ENCODE measurements around the gene CDAN1. TPM values are rescaled to one million over a fixed set of nuclear protein-coding genes. Genes with fewer than 3 reads are reported as not detected.

Gene CDAN1, protein sequence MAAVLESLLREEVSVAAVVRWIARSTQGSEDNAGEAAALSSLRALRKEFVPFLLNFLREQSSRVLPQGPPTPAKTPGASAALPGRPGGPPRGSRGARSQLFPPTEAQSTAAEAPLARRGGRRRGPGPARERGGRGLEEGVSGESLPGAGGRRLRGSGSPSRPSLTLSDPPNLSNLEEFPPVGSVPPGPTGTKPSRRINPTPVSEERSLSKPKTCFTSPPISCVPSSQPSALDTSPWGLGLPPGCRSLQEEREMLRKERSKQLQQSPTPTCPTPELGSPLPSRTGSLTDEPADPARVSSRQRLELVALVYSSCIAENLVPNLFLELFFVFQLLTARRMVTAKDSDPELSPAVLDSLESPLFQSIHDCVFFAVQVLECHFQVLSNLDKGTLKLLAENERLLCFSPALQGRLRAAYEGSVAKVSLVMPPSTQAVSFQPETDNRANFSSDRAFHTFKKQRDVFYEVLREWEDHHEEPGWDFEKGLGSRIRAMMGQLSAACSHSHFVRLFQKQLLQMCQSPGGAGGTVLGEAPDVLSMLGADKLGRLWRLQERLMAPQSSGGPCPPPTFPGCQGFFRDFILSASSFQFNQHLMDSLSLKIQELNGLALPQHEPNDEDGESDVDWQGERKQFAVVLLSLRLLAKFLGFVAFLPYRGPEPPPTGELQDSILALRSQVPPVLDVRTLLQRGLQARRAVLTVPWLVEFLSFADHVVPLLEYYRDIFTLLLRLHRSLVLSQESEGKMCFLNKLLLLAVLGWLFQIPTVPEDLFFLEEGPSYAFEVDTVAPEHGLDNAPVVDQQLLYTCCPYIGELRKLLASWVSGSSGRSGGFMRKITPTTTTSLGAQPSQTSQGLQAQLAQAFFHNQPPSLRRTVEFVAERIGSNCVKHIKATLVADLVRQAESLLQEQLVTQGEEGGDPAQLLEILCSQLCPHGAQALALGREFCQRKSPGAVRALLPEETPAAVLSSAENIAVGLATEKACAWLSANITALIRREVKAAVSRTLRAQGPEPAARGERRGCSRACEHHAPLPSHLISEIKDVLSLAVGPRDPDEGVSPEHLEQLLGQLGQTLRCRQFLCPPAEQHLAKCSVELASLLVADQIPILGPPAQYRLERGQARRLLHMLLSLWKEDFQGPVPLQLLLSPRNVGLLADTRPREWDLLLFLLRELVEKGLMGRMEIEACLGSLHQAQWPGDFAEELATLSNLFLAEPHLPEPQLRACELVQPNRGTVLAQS
- polyA plus RNA-seq (14.4 and 16.8 TPM in 2 replicates), polyA minus RNA-seq (11.0 and 11.7 TPM in 2 replicates)

GRCh38 chr15:42736793-42737528 lies at the start of gene CDAN1:
Gene CDAN1 (minus strand): TSS chr15:42737128. CDS start chr15:42737102, 26 bp downstream.
- TF ChIP-seq REST (IDR thresholded peaks at IDR 0.05; ENCODE audit: borderline replicate concordance) (no peak), TAF1 (IDR thresholded peaks at IDR 0.05; ENCODE audit: low read depth) (no peak), EP300 (conservative IDR thresholded peaks at IDR 0.05; ENCODE audit: poor library complexity, severe bottlenecking) (no peak), MXI1 (conservative IDR thresholded peaks at IDR 0.05; ENCODE audit: poor library complexity, severe bottlenecking) (peak; percentile 74), CTCF (IDR thresholded peaks at IDR 0.05; ENCODE audit: poor library complexity, severe bottlenecking) (peak; percentile 44), RAD21 (conservative IDR thresholded peaks at IDR 0.05) (no peak), EZH2 (IDR thresholded peaks at IDR 0.05; ENCODE audit: borderline replicate concordance, insufficient read depth, low read length, poor library complexity, severe bottlenecking) (no peak), SMC3 (conservative IDR thresholded peaks at IDR 0.05; ENCODE audit: poor library complexity) (peak; percentile 42), POLR2AphosphoS5 (IDR thresholded peaks at IDR 0.05) (peak; percentile 78)
- H3K27ac ChIP-seq (ENCODE audit: low read length): peak within 1 kb of the TSS; percentile 76

More at GRCh38 chr15:42736793-42737528, at the start of gene CDAN1:
- Histone ChIP-seq H3F3A (ENCODE audit: insufficient read depth, low read length, poor library complexity, severe bottlenecking) (no peaks in the 10 kb centered on the region), H3K4me3 (ENCODE audit: low read length) (peak within 1 kb of the TSS; percentile 80), H3K4me2 (ENCODE audit: low read length) (peak within 1 kb of the TSS; percentile 71), H3K9me2 (ENCODE audit: insufficient read depth, low read length) (no peaks in the 10 kb centered on the region), H3K36me3 (ENCODE audit: insufficient read depth, low read length) (no peaks in the 10 kb centered on the region), H3K27me3 (ENCODE audit: insufficient read depth, low read depth, low read length) (no peaks in the 10 kb centered on the region), H4K20me1 (ENCODE audit: insufficient read depth) (no peaks in the 10 kb centered on the region), H3K9ac (ENCODE audit: low read length) (peak within 1 kb of the TSS; percentile 82), H2AFZ (ENCODE audit: low read depth, low read length) (peak within 1 kb of the TSS; percentile 96), H3K9me3 (ENCODE audit: low read length) (no peaks in the 10 kb centered on the region), H3K79me2 (replicated peaks; ENCODE audit: insufficient read depth, low read length) (peaks cover 8% of the 10 kb centered on the region)

All from neural cell (in vitro differentiated cells).